ENCODE data around the gene ANKRD13D.

DNA sequence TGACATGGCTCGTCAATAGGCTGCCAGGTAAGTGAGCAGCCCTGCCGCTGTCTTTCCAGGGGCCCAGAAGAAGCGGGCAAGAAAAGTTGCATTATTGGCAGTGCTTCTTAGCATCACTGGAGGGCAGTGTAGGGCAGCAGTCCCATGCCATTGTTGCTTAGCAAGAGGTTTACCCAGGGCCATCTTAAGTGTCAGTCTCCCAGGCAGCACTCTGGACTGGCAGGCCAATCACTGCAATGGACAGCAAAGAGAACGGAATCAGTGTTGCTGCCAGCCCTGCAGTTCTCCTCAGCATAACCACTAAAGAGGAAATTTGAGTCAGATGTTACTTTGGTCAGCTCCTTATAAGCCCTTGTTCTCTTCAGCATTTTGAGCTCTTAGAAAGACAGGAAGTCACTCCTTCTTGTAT is 36.3 kb upstream of the ANKRD13D start:
- TF ChIP-seq, protein P1, sequence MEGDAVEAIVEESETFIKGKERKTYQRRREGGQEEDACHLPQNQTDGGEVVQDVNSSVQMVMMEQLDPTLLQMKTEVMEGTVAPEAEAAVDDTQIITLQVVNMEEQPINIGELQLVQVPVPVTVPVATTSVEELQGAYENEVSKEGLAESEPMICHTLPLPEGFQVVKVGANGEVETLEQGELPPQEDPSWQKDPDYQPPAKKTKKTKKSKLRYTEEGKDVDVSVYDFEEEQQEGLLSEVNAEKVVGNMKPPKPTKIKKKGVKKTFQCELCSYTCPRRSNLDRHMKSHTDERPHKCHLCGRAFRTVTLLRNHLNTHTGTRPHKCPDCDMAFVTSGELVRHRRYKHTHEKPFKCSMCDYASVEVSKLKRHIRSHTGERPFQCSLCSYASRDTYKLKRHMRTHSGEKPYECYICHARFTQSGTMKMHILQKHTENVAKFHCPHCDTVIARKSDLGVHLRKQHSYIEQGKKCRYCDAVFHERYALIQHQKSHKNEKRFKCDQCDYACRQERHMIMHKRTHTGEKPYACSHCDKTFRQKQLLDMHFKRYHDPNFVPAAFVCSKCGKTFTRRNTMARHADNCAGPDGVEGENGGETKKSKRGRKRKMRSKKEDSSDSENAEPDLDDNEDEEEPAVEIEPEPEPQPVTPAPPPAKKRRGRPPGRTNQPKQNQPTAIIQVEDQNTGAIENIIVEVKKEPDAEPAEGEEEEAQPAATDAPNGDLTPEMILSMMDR (IDR thresholded peaks at IDR 0.05), result no peak
- no peak for TF ChIP-seq EP300 (IDR thresholded peaks at IDR 0.05)
